Endodermal cell (in vitro differentiated cells): ENCODE data around the gene SMYD3. TPM values are rescaled to one million over a fixed set of nuclear protein-coding genes. Genes with fewer than 3 reads are reported as not detected.

ENCODE experiments used
- DNase-seq: peaks from one replicate; pipeline ENCODE4 v3.0.0-alpha.2; 2017
- H3K27ac ChIP-seq: 2 replicates; pipeline ENCODE4 v1.5.1; 2013; ENCODE audit warnings: mild to moderate bottlenecking, low read depth, low read length, moderate library complexity
- H3K27me3 ChIP-seq: 2 replicates; pipeline ENCODE4 v1.6.1; 2013; ENCODE audit warnings: mild to moderate bottlenecking, low read length, moderate library complexity; ENCODE audit not compliant: insufficient read depth, control insufficient read depth, poor library complexity, severe bottlenecking
- H3K36me3 ChIP-seq: 2 replicates; pipeline ENCODE4 v1.7.0; 2013; ENCODE audit warnings: mild to moderate bottlenecking, low read length, moderate library complexity; ENCODE audit not compliant: control insufficient read depth, insufficient read depth
- H3K4me1 ChIP-seq: one replicate; pipeline ENCODE4 v1.7.0; 2013; ENCODE audit warnings: low read length; ENCODE audit not compliant: control insufficient read depth, insufficient read depth
- H3K4me3 ChIP-seq: 2 replicates; pipeline ENCODE4 v1.5.1; 2013; ENCODE audit warnings: mild to moderate bottlenecking, low read length, moderate library complexity
- H3K9ac ChIP-seq: 2 replicates; pipeline ENCODE4 v1.6.1; 2013; ENCODE audit warnings: mild to moderate bottlenecking, low read length, moderate library complexity; ENCODE audit not compliant: poor library complexity, severe bottlenecking; ENCODE audit errors: extremely low read depth
- H3K9me3 ChIP-seq: 2 replicates; pipeline ENCODE4 v1.6.1; 2013; ENCODE audit warnings: mild to moderate bottlenecking, low read length, moderate library complexity; ENCODE audit not compliant: control insufficient read depth
- H3K27ac Mint-ChIP-seq: 2 replicates; pipeline ENCODE4 v1.8.0; 2020; ENCODE audit warnings: mixed read lengths
- H3K27me3 Mint-ChIP-seq: 2 replicates; pipeline ENCODE4 v1.8.0; 2021; ENCODE audit warnings: mild to moderate bottlenecking, mixed read lengths; ENCODE audit not compliant: insufficient read depth
- H3K36me3 Mint-ChIP-seq: 2 replicates; pipeline ENCODE4 v1.8.0; 2020; ENCODE audit warnings: low read depth, mixed read lengths
- H3K4me1 Mint-ChIP-seq: 2 replicates; pipeline ENCODE4 v1.8.0; 2020; ENCODE audit warnings: mixed read lengths
- H3K4me3 Mint-ChIP-seq: 2 replicates; pipeline ENCODE4 v1.8.0; 2020; ENCODE audit warnings: mild to moderate bottlenecking, moderate library complexity, mixed read lengths
- H3K9me3 Mint-ChIP-seq: 2 replicates; pipeline ENCODE4 v1.8.0; 2020; ENCODE audit warnings: mild to moderate bottlenecking, mixed read lengths
- WGBS, 2 experiments: methylation state at CpG; one replicate each; pipeline versions ENCODE4 v1.1.5 to v1.1.7; 2013; ENCODE audit warnings: missing lambda C conversion rate in 2 of 2, mixed read lengths in 1 of 2; ENCODE audit not compliant: insufficient coverage in 1 of 2, insufficient read length in 1 of 2; 5-methylcytosine and 5-hydroxymethylcytosine counted together
- total RNA-seq, 2 donors: library from RNA; stranded (reverse); fragmentation: NEBNext Ultra II Directional in 1 of 2; extraction: Animal tissue kit (Norgen Biotek cat#: 25700) in 1 of 2; gene quantifications; 2 replicates in 1 of 2; 3 replicates in 1 of 2; pipeline ENCODE4 v1.2.1, GENCODE V29; 2021
- TF ChIP-seq, protein P1 (sequence below): fragments of 200-600 bp; sonication (generic); conservative IDR thresholded peaks from 2 replicates; pipeline ENCODE4 v1.5.0; 2021; ENCODE audit warnings: antibody characterized with exemption, mild to moderate bottlenecking

The SMYD3 gene
- total RNA-seq, 2 donors from 2014 or later, result 32.3 to 45.8 TPM

- TF ChIP-seq, protein P1, sequence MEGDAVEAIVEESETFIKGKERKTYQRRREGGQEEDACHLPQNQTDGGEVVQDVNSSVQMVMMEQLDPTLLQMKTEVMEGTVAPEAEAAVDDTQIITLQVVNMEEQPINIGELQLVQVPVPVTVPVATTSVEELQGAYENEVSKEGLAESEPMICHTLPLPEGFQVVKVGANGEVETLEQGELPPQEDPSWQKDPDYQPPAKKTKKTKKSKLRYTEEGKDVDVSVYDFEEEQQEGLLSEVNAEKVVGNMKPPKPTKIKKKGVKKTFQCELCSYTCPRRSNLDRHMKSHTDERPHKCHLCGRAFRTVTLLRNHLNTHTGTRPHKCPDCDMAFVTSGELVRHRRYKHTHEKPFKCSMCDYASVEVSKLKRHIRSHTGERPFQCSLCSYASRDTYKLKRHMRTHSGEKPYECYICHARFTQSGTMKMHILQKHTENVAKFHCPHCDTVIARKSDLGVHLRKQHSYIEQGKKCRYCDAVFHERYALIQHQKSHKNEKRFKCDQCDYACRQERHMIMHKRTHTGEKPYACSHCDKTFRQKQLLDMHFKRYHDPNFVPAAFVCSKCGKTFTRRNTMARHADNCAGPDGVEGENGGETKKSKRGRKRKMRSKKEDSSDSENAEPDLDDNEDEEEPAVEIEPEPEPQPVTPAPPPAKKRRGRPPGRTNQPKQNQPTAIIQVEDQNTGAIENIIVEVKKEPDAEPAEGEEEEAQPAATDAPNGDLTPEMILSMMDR, result no peak
- no peak overlapping the region for H3K27ac ChIP-seq
- WGBS, 2 experiments, result 60 to 78% methylated on average over 5 to 10 of the region's 10 CpGs
These were observed 692.4 kb downstream of the SMYD3 start for GRCh38 chr1:245814651-245815050.

GRCh38 chr1:245812278-245812677 is 694.8 kb downstream of the SMYD3 start:
- DNase-seq, result peak; percentile 31
- H3K36me3 ChIP-seq, result no peaks in the 10 kb centered on the region
- 86 to 93% methylated on average over 5 to 6 of the region's 6 CpGs for WGBS, 2 experiments
- H3K27ac ChIP-seq, result no peak overlapping the region
- no peak overlapping the region for H3K4me3 ChIP-seq
- Mint-ChIP-seq H3K27me3 (no peaks in the 10 kb centered on the region), H3K4me1 (peaks cover 36% of the 10 kb centered on the region), H3K36me3 (no peaks in the 10 kb centered on the region), H3K9me3 (peaks cover 3% of the 10 kb centered on the region), H3K27ac (no peak overlapping the region), H3K4me3 (no peak overlapping the region)
- H3K9me3 ChIP-seq, result no peaks in the 10 kb centered on the region
- TF ChIP-seq, protein P1, result no peak
- H3K4me1 ChIP-seq, result peaks cover 2% of the 10 kb centered on the region
- no peak overlapping the region for H3K9ac ChIP-seq
- no peaks in the 10 kb centered on the region for H3K27me3 ChIP-seq

More at GRCh38 chr1:245814651-245815050, 692.4 kb downstream of the SMYD3 start:
- no peak for DNase-seq
- Mint-ChIP-seq H3K27ac (no peak overlapping the region), H3K4me3 (no peak overlapping the region), H3K9me3 (peaks cover 4% of the 10 kb centered on the region), H3K27me3 (no peaks in the 10 kb centered on the region), H3K4me1 (peaks cover 29% of the 10 kb centered on the region), H3K36me3 (no peaks in the 10 kb centered on the region)
- H3K9me3 ChIP-seq, result no peaks in the 10 kb centered on the region
- peaks cover 2% of the 10 kb centered on the region for H3K4me1 ChIP-seq
- no peaks in the 10 kb centered on the region for H3K27me3 ChIP-seq
- no peak overlapping the region for H3K4me3 ChIP-seq
- H3K36me3 ChIP-seq, result no peaks in the 10 kb centered on the region
- no peak overlapping the region for H3K9ac ChIP-seq

DNA sequence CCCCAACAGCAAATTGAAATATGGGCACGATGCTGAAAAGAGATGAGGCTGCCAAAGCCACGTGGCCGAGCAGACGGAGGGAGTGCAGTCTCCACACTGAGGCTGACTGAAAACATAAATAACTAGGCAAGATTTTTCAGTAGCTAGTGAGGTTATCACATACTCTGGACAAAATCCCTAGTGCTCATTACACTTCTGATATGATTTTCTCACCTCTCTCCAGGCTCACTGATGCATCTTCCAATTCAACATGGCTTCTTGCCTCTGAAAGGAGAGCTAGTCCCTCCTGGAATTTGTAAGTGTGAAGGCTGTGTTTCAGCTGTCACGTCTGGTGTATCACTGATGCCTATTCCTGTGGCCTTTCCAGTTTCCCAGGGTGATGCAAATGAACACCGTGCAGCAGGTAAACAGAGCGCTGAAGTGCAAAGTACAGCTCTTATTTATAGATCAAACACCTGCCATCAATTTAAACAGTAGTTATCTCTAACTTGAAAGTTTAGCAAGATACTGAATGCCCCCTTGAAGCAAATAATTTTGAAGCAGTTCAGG is 696.2 kb downstream of the SMYD3 start:
- no peak overlapping the region for H3K27ac ChIP-seq
- no peaks in the 10 kb centered on the region for H3K9me3 ChIP-seq
- Mint-ChIP-seq H3K9me3 (no peaks in the 10 kb centered on the region), H3K4me3 (no peak overlapping the region), H3K27me3 (no peaks in the 10 kb centered on the region), H3K36me3 (no peaks in the 10 kb centered on the region), H3K27ac (no peak overlapping the region), H3K4me1 (peaks cover 36% of the 10 kb centered on the region)
- no peaks in the 10 kb centered on the region for H3K27me3 ChIP-seq
- DNase-seq, result peak; percentile 35
- H3K36me3 ChIP-seq, result no peaks in the 10 kb centered on the region
- no peak overlapping the region for H3K9ac ChIP-seq
- TF ChIP-seq, protein P1, result no peak
- H3K4me3 ChIP-seq, result no peak overlapping the region
- H3K4me1 ChIP-seq, result peaks cover 2% of the 10 kb centered on the region
- WGBS, 2 experiments, result 86 to 87% methylated on average over 5 to 7 of the region's 7 CpGs
